Gastroesophageal sphincter (tissue), 4 donors: ENCODE measurements around the gene PRR11. TPM values are rescaled to one million over a fixed set of nuclear protein-coding genes. Genes with fewer than 3 reads are reported as not detected.
"Not testable (repeated sequence)": the region's sequence is repeated elsewhere in the genome, so short reads cannot be mapped to it uniquely, and the experiment has no call there.

Experiments used
- ATAC-seq: fragments of 150-250 bp; one replicate; pipeline ENCODE4 v1.9.1; 2016; ENCODE audit warnings: mild to moderate bottlenecking, moderate library complexity
- H3K27ac ChIP-seq, 4 donors: fragments of 200-600 bp; sonication (generic) in 3 of 4; 1 replicate in 3 of 4; 2 replicates in 1 of 4; pipeline ENCODE4 v1.5.1; 2016 to 2019
- H3K27me3 ChIP-seq: fragments of 200-600 bp; sonication (generic); one replicate; pipeline ENCODE4 v1.5.1; 2019
- H3K36me3 ChIP-seq, 2 donors: fragments of 200-600 bp; sonication (generic); one replicate each; pipeline ENCODE4 v1.5.1; 2019; ENCODE audit warnings: control low read depth in 1 of 2
- H3K4me1 ChIP-seq, 3 donors: fragments of 200-600 bp; sonication (generic); 1 replicate in 2 of 3; 2 replicates in 1 of 3; pipeline ENCODE4 v1.5.1; 2016 to 2019; ENCODE audit warnings: control low read depth in 2 of 3
- H3K4me3 ChIP-seq, 2 donors: fragments of 200-600 bp; sonication (generic); one replicate each; pipeline ENCODE4 v1.5.1; 2019; ENCODE audit warnings: mild to moderate bottlenecking in 1 of 2, moderate library complexity in 1 of 2
- H3K9me3 ChIP-seq, 3 donors: fragments of 200-600 bp; sonication (generic); one replicate each; pipeline ENCODE4 v1.5.1; 2017 to 2019; ENCODE audit warnings: control low read depth in 2 of 3
- EP300 ChIP-seq: sonication (generic); formaldehyde crosslinking; IDR thresholded peaks from one replicate; pipeline ENCODE4 v1.6.1; 2017; ENCODE audit warnings: antibody characterized with exemption, mild to moderate bottlenecking
- POLR2A ChIP-seq, 2 donors: fragments of 450-650 bp; IDR thresholded peaks; one replicate each; pipeline ENCODE4 v1.6.1; 2017; ENCODE audit warnings: antibody characterized with exemption in 2 of 2, mild to moderate bottlenecking in 2 of 2, moderate library complexity in 1 of 2
- POLR2AphosphoS5 ChIP-seq: sonication (generic); formaldehyde crosslinking; IDR thresholded peaks from one replicate; pipeline ENCODE4 v1.6.1; 2017; ENCODE audit warnings: antibody characterized with exemption
- WGBS, 2 donors: methylation state at CpG; one replicate each; pipeline ENCODE4 v1.1.5; 2018; ENCODE audit warnings: low coverage in 1 of 2; 5-methylcytosine and 5-hydroxymethylcytosine counted together
- total RNA-seq, 4 donors: library from RNA; depleted of rRNA; stranded (reverse); fragments of >200 nt; gene quantifications; one replicate each; pipeline ENCODE4 v1.1.0, GENCODE V29; 2016
- TF ChIP-seq, protein P1 (sequence below), 4 experiments: fragments of 200-600 bp in 2 of 4; fragments of 450-650 bp in 2 of 4; sonication (generic) in 1 of 4; IDR thresholded peaks; one replicate each; pipeline ENCODE4 v1.5.1; 2017 to 2019; ENCODE audit warnings: antibody characterized with exemption in 4 of 4, mild to moderate bottlenecking in 2 of 4, moderate library complexity in 2 of 4

PRR11 gene
- total RNA-seq, 4 donors from 2014 or later = 1.5 to 3.3 (median 1.7) TPM; not detected in 1

DNA sequence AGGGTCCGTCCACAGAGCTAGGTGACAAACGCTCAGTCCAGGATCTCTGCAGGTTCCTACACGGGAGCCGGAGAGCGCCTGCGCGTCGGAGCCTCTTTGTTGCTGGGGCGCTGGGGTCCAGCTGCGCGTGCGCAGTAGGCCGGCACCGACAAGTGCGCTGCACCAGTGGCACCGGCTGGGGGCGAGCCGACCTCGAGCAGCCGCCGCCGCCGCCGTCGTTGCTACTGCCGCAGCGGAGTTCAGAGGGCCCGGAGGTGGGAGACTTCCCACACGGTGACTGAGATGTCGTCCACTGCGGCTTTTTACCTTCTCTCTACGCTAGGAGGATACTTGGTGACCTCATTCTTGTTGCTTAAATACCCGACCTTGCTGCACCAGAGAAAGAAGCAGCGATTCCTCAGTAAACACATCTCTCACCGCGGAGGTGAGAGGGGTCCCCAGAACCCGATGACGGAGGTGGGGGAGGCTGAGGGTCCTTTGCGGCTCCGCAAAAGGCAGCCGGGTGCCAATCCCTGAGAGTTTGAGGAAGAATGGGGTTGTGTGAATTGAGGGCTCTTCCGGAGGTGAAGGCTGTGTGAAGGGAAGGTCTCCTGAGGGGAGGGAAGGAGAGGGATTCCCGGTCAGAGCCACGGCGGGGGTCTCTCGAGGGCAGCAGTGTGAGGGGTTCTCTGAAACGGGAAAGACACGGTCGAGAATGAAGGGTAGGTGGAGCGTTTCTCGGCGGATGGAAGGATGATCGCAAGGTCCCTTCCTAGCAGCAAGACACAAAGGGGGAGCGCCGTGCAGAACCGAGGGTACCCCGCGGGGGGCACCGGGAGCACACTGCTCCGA, 65.0 kb downstream of the PRR11 start, which contains the start of gene GDPD1:
TSS of gene GDPD1 (plus strand) at position 184 of the 831 bp plus-strand sequence. CDS start at position 283, 99 bp downstream.
- H3K27me3 ChIP-seq = no peaks in the 10 kb centered on the region
- peaks cover 0 to 5% of the 10 kb centered on the region in 2 donors for H3K36me3 ChIP-seq
- H3K9me3 ChIP-seq = no peaks in the 10 kb centered on the region
- H3K4me1 ChIP-seq = peaks cover 0 to 16% (median 0%) of the 10 kb centered on the region in 3 donors
- peak; percentile 99 for ATAC-seq
- 0% methylated on average over 1 to 7 of the region's 60 CpGs for WGBS, 2 donors
- H3K4me3 ChIP-seq = peak within 1 kb of the TSS; percentile 68 to 91
- TF ChIP-seq POLR2A (IDR thresholded peaks at IDR 0.05) (peak in 1 of 2 donors; percentile 28), EP300 (no peak), POLR2AphosphoS5 (no peak)
- TF ChIP-seq, protein P1, sequence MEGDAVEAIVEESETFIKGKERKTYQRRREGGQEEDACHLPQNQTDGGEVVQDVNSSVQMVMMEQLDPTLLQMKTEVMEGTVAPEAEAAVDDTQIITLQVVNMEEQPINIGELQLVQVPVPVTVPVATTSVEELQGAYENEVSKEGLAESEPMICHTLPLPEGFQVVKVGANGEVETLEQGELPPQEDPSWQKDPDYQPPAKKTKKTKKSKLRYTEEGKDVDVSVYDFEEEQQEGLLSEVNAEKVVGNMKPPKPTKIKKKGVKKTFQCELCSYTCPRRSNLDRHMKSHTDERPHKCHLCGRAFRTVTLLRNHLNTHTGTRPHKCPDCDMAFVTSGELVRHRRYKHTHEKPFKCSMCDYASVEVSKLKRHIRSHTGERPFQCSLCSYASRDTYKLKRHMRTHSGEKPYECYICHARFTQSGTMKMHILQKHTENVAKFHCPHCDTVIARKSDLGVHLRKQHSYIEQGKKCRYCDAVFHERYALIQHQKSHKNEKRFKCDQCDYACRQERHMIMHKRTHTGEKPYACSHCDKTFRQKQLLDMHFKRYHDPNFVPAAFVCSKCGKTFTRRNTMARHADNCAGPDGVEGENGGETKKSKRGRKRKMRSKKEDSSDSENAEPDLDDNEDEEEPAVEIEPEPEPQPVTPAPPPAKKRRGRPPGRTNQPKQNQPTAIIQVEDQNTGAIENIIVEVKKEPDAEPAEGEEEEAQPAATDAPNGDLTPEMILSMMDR (IDR thresholded peaks at IDR 0.05) = peak; percentile 52 to 88 (median 74)
- peak within 1 kb of the TSS; percentile 41 to 83 (median 78) for H3K27ac ChIP-seq

DNA sequence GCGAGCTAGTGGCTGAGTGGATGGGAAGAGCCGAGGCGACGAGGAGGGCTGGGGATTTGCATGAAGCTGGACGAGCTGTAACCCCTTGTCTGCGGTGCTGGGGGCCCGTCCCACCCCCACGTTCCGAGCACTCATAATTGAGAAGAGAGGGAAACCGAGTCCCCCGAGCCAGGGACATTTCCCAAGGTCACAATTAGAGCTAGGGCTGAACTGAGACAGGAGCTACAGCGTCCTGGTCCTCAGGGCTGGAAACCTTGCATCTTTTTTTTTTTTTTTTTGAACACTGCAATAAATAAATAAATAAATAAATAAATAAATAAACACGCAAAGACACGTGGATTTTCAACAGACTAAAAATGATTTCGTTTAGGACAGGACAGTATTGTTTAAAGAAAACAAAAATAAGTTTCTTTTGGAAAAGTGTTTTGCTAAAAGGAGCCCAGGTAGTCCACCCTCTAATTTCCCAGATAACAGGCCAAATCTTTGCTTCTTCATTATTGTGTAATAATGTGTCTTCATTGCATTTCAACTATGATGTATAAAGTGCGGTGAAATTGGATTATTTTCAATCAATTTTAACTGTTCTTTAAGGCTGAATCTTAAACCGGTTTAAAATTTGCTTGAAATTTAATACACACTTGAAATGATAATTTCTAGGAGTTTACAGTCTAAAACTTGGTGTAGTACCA, 65.8 kb downstream of the PRR11 start:
- Histone ChIP-seq H3K9me3 (no peaks in the 10 kb centered on the region), H3K27ac (peak overlapping the region in 3 of 4 donors; percentile 75 to 83 (median 81)), H3K4me3 (peak overlapping the region; percentile 68 to 91), H3K27me3 (no peaks in the 10 kb centered on the region), H3K4me1 (peaks cover 0 to 16% (median 0%) of the 10 kb centered on the region in 3 donors), H3K36me3 (no peaks in the 10 kb centered on the region)
- WGBS, 2 donors = 17 to 32% methylated on average over 6 to 8 of the region's 17 CpGs
- TF ChIP-seq POLR2AphosphoS5 = no peak
- TF ChIP-seq POLR2A (IDR thresholded peaks at IDR 0.05) = no peak
- no peak for TF ChIP-seq EP300
- TF ChIP-seq, protein P1 (IDR thresholded peaks at IDR 0.05) = no peak
- ATAC-seq = no peak

DNA sequence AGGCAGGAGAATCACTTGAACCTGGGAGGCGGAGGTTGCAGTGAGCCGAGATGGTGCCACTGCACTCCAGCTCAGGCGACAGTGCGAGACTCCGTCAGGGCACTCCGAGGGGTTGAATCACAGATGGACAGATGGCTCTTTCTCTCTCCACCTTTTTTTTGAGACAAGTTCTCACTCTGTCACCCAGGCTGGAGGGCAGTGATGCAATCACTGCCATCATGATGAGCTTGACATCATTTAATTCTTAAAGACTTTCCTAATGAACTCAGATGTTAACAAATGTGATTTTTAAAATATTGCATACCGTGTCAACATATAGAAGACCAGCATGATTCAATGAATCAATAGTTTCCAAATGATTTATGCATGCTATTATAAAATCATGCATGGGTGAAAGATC, 68.3 kb downstream of the PRR11 start:
- Histone ChIP-seq H3K4me3 (no peak overlapping the region), H3K9me3 (no peaks in the 10 kb centered on the region), H3K36me3 (no peaks in the 10 kb centered on the region), H3K27me3 (no peaks in the 10 kb centered on the region), H3K4me1 (peaks cover 0 to 16% (median 0%) of the 10 kb centered on the region in 3 donors), H3K27ac (no peak overlapping the region)
- no peak for ATAC-seq
- WGBS, 2 donors = 92 to 95% methylated on average over 7 of the region's 7 CpGs
- TF ChIP-seq POLR2AphosphoS5 (no peak), EP300 (no peak), POLR2A (IDR thresholded peaks at IDR 0.05) (no peak)
- TF ChIP-seq, protein P1 (IDR thresholded peaks at IDR 0.05) = no peak

DNA sequence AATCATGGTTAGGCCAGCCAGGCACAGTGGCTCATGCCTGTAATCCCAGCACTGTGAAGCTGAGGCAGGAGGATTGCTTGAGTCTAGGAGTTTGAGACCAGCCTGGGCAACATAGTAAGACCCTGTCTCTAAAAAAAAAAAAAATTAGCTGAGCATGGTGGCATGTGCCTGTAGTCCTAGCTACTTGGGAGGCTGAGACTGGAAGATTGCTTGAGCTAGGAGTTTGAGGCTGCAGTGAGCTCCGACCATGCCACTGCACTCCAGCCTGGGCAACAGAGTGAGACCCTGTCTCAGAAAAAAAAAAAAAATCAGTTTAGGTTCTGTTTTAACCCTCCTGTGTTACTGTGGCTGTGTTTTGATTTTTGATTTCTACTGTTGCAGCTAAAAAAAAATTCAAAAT, 73.0 kb downstream of the PRR11 start:
- not testable (repeated sequence) for ATAC-seq, H3K27ac ChIP-seq, H3K36me3 ChIP-seq, H3K4me1 ChIP-seq, H3K4me3 ChIP-seq, H3K27me3 ChIP-seq, H3K9me3 ChIP-seq
- WGBS, 2 donors = 92% methylated on average over 1 of the region's 1 CpG; no CpG with 5 or more reads in 1 of the 2 donors

DNA sequence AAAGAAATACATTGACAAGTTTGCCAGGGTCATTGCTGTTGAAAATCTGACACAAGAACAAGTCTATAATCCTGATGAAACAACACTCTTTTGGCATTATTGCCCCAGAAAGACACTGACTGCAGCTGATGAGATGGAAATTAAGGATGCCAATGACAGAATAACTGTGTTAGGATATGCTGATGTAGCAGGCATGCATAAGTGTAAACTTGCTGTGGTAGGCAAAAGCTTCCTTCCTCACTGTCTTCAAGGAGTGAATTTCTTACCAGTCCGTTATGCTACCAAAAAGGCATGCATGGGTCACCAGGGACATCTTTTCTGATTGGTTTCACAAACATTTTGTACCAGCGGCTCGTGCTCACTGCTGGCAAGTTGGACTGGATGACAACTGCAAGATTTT, 75.2 kb downstream of the PRR11 start:
- H3K9me3 ChIP-seq = no peaks in the 10 kb centered on the region
- ATAC-seq = no peak
- no peaks in the 10 kb centered on the region for H3K27me3 ChIP-seq
- no peak overlapping the region for H3K4me3 ChIP-seq
- TF ChIP-seq POLR2AphosphoS5 = no peak
- TF ChIP-seq POLR2A (IDR thresholded peaks at IDR 0.05) = no peak
- TF ChIP-seq, protein P1 (IDR thresholded peaks at IDR 0.05) = no peak
- TF ChIP-seq EP300 = no peak
- H3K36me3 ChIP-seq = no peaks in the 10 kb centered on the region
- no peak overlapping the region for H3K27ac ChIP-seq
- WGBS, 2 donors = 82 to 93% methylated on average over 3 of the region's 3 CpGs
- H3K4me1 ChIP-seq = no peaks in the 10 kb centered on the region
